Trophoblast cell (in vitro differentiated cells and primary cell): ENCODE data around the gene ZNF579.

Experiments used
- DNase-seq, 2 donors: peaks; one replicate each; pipeline ENCODE4 v3.0.0-alpha.2; 2016
- H2AFZ ChIP-seq: 2 replicates; pipeline ENCODE4 v1.6.1; 2013; ENCODE audit warnings: low read length, moderate library complexity, mild to moderate bottlenecking; ENCODE audit not compliant: insufficient read depth, poor library complexity
- H2AK5ac ChIP-seq: 2 replicates; pipeline ENCODE4 v1.6.1; 2013; ENCODE audit warnings: mild to moderate bottlenecking, low read length
- H2BK120ac ChIP-seq: 2 replicates; pipeline ENCODE4 v1.6.1; 2013; ENCODE audit warnings: low read length, mild to moderate bottlenecking, moderate library complexity; ENCODE audit not compliant: insufficient read depth, poor library complexity
- H2BK12ac ChIP-seq: 2 replicates; pipeline ENCODE4 v1.6.1; 2013; ENCODE audit warnings: mild to moderate bottlenecking, low read length, moderate library complexity
- H2BK5ac ChIP-seq: 2 replicates; pipeline ENCODE4 v1.6.1; 2013; ENCODE audit warnings: low read length, low read depth, moderate library complexity, mild to moderate bottlenecking; ENCODE audit not compliant: poor library complexity
- H3K14ac ChIP-seq: 2 replicates; pipeline ENCODE4 v1.6.1; 2013; ENCODE audit warnings: mild to moderate bottlenecking, low read length
- H3K18ac ChIP-seq: 2 replicates; pipeline ENCODE4 v1.6.1; 2013; ENCODE audit warnings: mild to moderate bottlenecking, low read length
- H3K23ac ChIP-seq: 2 replicates; pipeline ENCODE4 v1.6.1; 2013; ENCODE audit warnings: low read length
- H3K27ac ChIP-seq: 2 replicates; pipeline ENCODE4 v1.5.1; 2013; ENCODE audit warnings: low read depth, mild to moderate bottlenecking, inconsistent platforms, low read length, moderate library complexity
- H3K27me3 ChIP-seq: 2 replicates; pipeline ENCODE4 v1.6.1; 2013; ENCODE audit warnings: inconsistent platforms, mild to moderate bottlenecking, low read length, moderate library complexity; ENCODE audit not compliant: insufficient read depth
- H3K36me3 ChIP-seq, 2 experiments: 1 replicate in 1 of 2; 2 replicates in 1 of 2; pipeline ENCODE4 v1.6.1; 2013; ENCODE audit warnings: low read length in 2 of 2, mild to moderate bottlenecking in 2 of 2, moderate library complexity in 1 of 2; ENCODE audit not compliant: insufficient read depth in 2 of 2, control insufficient read depth in 1 of 2
- H3K4ac ChIP-seq: 2 replicates; pipeline ENCODE4 v1.6.1; 2013; ENCODE audit warnings: low read depth, mild to moderate bottlenecking, low read length, moderate library complexity
- H3K4me1 ChIP-seq, 2 experiments: 1 replicate in 1 of 2; 2 replicates in 1 of 2; pipeline ENCODE4 v1.6.1; 2013; ENCODE audit warnings: low read length in 2 of 2, mild to moderate bottlenecking in 2 of 2, moderate library complexity in 1 of 2; ENCODE audit not compliant: insufficient read depth in 2 of 2, control insufficient read depth in 1 of 2
- H3K4me2 ChIP-seq: 2 replicates; pipeline ENCODE4 v1.6.1; 2013; ENCODE audit warnings: inconsistent platforms, mild to moderate bottlenecking, low read length, moderate library complexity
- H3K4me3 ChIP-seq: 2 replicates; pipeline ENCODE4 v1.5.1; 2013; ENCODE audit warnings: mild to moderate bottlenecking, low read depth, low read length, inconsistent platforms
- H3K79me1 ChIP-seq: one replicate; pipeline ENCODE4 v1.6.1; 2013; ENCODE audit warnings: low read length
- H3K79me2 ChIP-seq: 2 replicates; pipeline ENCODE4 v1.6.1; 2013; ENCODE audit warnings: low read length, mild to moderate bottlenecking; ENCODE audit not compliant: control insufficient read depth, insufficient read depth, poor library complexity
- H3K9ac ChIP-seq: 2 replicates; pipeline ENCODE4 v1.6.1; 2013; ENCODE audit warnings: mild to moderate bottlenecking, low read length
- H3K9me3 ChIP-seq: 2 replicates; pipeline ENCODE4 v1.6.1; 2013; ENCODE audit warnings: low read depth, mild to moderate bottlenecking, control low read depth, inconsistent platforms, low read length; ENCODE audit not compliant: insufficient read depth
- H4K12ac ChIP-seq: 2 replicates; pipeline ENCODE4 v1.6.1; 2013; ENCODE audit warnings: low read depth, mild to moderate bottlenecking, low read length, moderate library complexity
- H4K8ac ChIP-seq: 2 replicates; pipeline ENCODE4 v1.6.1; 2013; ENCODE audit warnings: low read depth, mild to moderate bottlenecking, low read length, moderate library complexity
- H4K91ac ChIP-seq: one replicate; pipeline ENCODE4 v1.6.1; 2013; ENCODE audit warnings: low read depth, mild to moderate bottlenecking, low read length, moderate library complexity
- WGBS: extraction: QIAGEN DNeasy Blood & Tissue Kit; methylation state at CpG from one replicate; pipeline ENCODE4 v1.1.7; 2013; ENCODE audit warnings: missing lambda C conversion rate; ENCODE audit not compliant: insufficient read length, insufficient coverage; ENCODE audit errors: extremely low coverage; 5-methylcytosine and 5-hydroxymethylcytosine counted together

The ZNF579 gene

DNA sequence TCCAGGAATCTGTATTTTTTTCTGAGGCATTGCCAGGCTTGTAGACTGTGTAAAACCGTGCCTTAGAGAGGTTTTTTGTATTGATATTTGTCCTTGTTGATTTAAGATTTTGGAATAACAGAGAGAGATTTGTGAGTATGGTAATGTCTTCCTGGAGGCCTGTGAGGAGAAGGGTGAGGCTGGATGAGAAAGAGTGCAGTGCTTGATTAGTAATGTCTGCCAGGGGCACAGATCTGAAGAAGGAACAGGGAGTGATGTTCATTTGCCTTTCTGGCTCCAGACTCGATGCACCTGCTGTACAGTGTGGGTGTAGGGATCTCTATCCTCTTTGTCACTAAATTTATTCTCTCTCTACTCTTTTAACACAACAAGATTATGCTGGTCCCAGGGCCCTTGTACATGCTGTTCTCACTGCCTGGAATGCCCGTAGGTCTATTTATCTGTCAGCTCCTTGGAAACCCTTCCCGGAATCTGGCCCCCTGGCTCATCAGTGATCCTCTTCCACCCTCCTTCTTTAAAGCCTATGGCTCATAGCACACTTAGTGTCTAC, 14.4 kb upstream of the ZNF579 start:
- DNase-seq = peak in 1 of 2 donors; percentile 31
- H3K14ac ChIP-seq = no peak overlapping the region
- no peak overlapping the region for H3K9ac ChIP-seq
- no peaks in the 10 kb centered on the region for H3K27me3 ChIP-seq
- H2AK5ac ChIP-seq = no peak overlapping the region
- no peak overlapping the region for H3K23ac ChIP-seq
- peaks cover 11% of the 10 kb centered on the region for H3K79me1 ChIP-seq
- no CpG with 5 or more reads among the region's 4 CpGs for WGBS
- H2BK5ac ChIP-seq = no peak overlapping the region
- peaks cover 35 to 49% of the 10 kb centered on the region in 2 experiments for H3K36me3 ChIP-seq
- no peak overlapping the region for H3K4ac ChIP-seq
- no peak overlapping the region for H4K91ac ChIP-seq
- no peak overlapping the region for H2BK12ac ChIP-seq
- H3K79me2 ChIP-seq = peaks cover 6% of the 10 kb centered on the region
- no peak overlapping the region for H2AFZ ChIP-seq
- H4K8ac ChIP-seq = no peak overlapping the region
- H3K27ac ChIP-seq = no peak overlapping the region
- H3K4me2 ChIP-seq = no peak overlapping the region
- peaks cover 3% of the 10 kb centered on the region for H3K9me3 ChIP-seq
- H3K18ac ChIP-seq = no peak overlapping the region
- no peak overlapping the region for H2BK120ac ChIP-seq
- H3K4me1 ChIP-seq = no peaks in the 10 kb centered on the region
- no peak overlapping the region for H3K4me3 ChIP-seq
- no peak overlapping the region for H4K12ac ChIP-seq

DNA sequence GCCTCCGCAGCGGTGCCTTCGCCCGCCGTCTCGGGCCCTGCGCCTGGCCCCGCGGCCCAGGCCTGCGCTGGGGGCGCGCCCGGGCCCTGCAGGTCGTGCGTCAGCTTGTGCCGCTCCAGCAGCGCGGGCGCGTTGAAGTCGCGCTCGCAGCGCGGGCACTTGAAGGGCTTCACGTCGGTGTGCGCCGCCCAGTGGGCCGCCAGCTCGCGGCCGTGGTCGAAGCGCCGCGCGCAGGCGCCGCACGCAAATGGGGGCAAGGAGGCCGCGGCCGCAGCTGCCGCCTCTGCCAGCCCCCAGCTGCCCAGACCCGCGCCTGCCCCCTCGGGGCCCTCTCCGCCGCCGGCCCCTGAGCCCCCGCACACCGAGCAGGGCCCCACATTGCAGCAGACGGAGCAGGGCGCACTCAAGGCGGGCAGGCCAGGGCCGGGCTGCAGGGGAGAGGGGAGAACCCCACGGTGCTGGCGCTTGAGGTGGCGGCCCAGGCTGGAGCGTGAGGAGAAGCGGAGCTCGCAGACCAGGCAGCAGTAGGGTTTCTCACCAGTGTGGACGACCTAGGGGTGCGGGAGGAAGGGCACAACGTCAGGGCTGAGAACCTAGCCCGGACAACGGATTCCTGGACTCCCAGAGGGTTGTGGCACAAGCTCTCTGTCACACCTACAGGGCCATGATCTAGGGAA, 12.6 kb upstream of the ZNF579 start:
- Histone ChIP-seq H3K9ac (no peak overlapping the region), H3K18ac (no peak overlapping the region), H3K14ac (no peak overlapping the region), H3K4me1 (no peaks in the 10 kb centered on the region), H3K27me3 (no peaks in the 10 kb centered on the region), H2BK12ac (no peak overlapping the region), H2AFZ (no peak overlapping the region), H3K4ac (no peak overlapping the region), H3K4me2 (no peak overlapping the region), H2BK5ac (no peak overlapping the region), H3K4me3 (no peak overlapping the region), H3K9me3 (peaks cover 3% of the 10 kb centered on the region), H3K79me1 (no peaks in the 10 kb centered on the region), H2AK5ac (no peak overlapping the region), H4K12ac (no peak overlapping the region), H3K23ac (no peak overlapping the region), H3K36me3 (peaks cover 35 to 49% of the 10 kb centered on the region in 2 experiments), H3K79me2 (no peaks in the 10 kb centered on the region), H4K91ac (no peak overlapping the region), H3K27ac (no peak overlapping the region), H4K8ac (no peak overlapping the region), H2BK120ac (no peak overlapping the region)
- no CpG with 5 or more reads among the region's 68 CpGs for WGBS
- no peak for DNase-seq

DNA sequence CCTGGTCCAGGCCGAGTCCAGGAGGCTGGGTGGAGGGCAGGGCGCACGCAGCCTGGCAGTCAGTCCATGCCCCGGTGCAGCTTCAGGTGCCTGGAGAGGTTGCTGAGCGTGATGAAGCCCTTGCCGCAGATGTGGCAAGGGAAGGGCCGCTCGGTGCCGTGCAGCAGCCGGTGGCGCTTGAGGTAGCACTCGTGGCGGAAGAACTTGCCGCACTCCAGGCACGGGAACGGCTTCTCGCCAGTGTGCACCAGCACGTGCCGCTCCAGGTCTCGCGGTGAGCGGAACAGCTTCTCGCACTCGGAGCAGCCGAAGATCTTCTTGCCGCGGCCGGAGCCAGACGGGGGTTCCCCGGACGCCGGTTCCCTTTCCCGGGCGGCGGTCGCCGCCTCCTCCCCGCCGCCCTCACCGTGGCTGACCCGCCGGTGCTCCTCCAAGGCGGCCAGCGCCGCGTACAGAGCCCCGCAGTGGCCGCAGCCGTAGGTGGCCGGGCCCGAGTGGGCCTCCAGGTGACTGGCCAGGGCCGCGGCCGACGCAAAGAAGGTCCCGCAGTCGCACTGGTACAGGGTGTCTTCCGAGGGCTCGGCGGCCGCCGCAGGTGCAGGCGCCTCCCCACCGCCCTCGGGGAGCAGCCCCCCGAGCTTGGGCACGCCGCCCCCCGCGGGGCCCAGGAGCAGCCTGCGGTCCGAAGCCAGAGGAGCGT, 11.9 kb upstream of the ZNF579 start:
- Histone ChIP-seq H3K4me1 (no peaks in the 10 kb centered on the region), H3K79me2 (no peaks in the 10 kb centered on the region), H4K12ac (no peak overlapping the region), H3K79me1 (no peaks in the 10 kb centered on the region), H3K27ac (no peak overlapping the region), H2BK12ac (no peak overlapping the region), H4K8ac (no peak overlapping the region), H3K4me2 (no peak overlapping the region), H2BK120ac (no peak overlapping the region), H3K9ac (no peak overlapping the region), H3K18ac (no peak overlapping the region), H3K23ac (no peak overlapping the region), H3K36me3 (peaks cover 33 to 48% of the 10 kb centered on the region in 2 experiments), H2BK5ac (no peak overlapping the region), H4K91ac (no peak overlapping the region), H2AK5ac (no peak overlapping the region), H2AFZ (no peak overlapping the region), H3K9me3 (peaks cover 3% of the 10 kb centered on the region), H3K4me3 (no peak overlapping the region), H3K27me3 (no peaks in the 10 kb centered on the region), H3K4ac (no peak overlapping the region), H3K14ac (no peak overlapping the region)
- no CpG with 5 or more reads among the region's 73 CpGs for WGBS
- no peak for DNase-seq

DNA sequence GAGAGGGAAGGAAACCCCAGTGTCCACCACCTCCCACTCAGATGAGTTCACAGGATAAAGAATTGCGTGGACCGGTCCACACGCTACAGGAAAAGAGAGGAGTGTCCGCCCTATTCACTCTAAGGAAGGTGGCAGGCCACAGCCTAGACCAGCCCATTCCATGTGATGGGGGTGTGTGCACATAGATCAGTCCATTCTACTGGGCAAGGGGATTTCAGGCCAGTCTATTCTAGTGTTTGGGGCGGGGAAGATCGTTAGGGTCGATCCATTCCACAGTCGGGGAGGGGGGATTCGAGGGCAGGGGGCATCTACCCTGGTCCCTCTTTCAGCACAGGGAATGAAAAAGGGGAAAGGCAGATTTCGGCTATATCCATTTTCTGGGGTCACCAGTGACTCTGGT, 10.9 kb upstream of the ZNF579 start:
- Histone ChIP-seq H3K14ac (no peak overlapping the region), H4K8ac (no peak overlapping the region), H3K23ac (no peak overlapping the region), H2BK12ac (no peak overlapping the region), H3K4me2 (no peak overlapping the region), H3K9me3 (peaks cover 3% of the 10 kb centered on the region), H3K79me2 (no peaks in the 10 kb centered on the region), H2BK120ac (no peak overlapping the region), H3K27ac (no peak overlapping the region), H3K79me1 (peaks cover 6% of the 10 kb centered on the region), H2AFZ (no peak overlapping the region), H3K4ac (no peak overlapping the region), H3K4me3 (no peak overlapping the region), H4K91ac (no peak overlapping the region), H2BK5ac (no peak overlapping the region), H3K4me1 (peaks cover 5 to 6% of the 10 kb centered on the region in 2 experiments), H3K18ac (no peak overlapping the region), H4K12ac (no peak overlapping the region), H3K9ac (no peak overlapping the region), H2AK5ac (no peak overlapping the region), H3K27me3 (no peaks in the 10 kb centered on the region), H3K36me3 (peaks cover 27 to 42% of the 10 kb centered on the region in 2 experiments)
- no CpG with 5 or more reads among the region's 10 CpGs for WGBS
- no peak for DNase-seq
